Measurements from ENCODE around the gene PTPRE. TPM values are rescaled to one million over a fixed set of nuclear protein-coding genes. Genes with fewer than 3 reads are reported as not detected.
A peak's percentile ranks its signal among the peaks of the same experiment; 100 is the strongest.

The PTPRE gene
- total RNA-seq, 1 experiment from 2014 or later = 20.4 TPM

GRCh38 chr10:128124813-128125403, 218.0 kb downstream of the PTPRE start:
- Histone ChIP-seq H3K9ac (ENCODE audit: low read length) (peak overlapping the region; percentile 97), H3K9me2 (replicated peaks; ENCODE audit: insufficient read depth, low read length) (no peaks in the 10 kb centered on the region), H3K4me3 (ENCODE audit: low read length) (peak overlapping the region; percentile 91), H2AFZ (ENCODE audit: low read length) (no peak overlapping the region), H3K79me2 (ENCODE audit: low read length) (peaks cover 57% of the 10 kb centered on the region), H3K36me3 (ENCODE audit: insufficient read depth, low read length) (peaks cover 33% of the 10 kb centered on the region), H3K9me3 (ENCODE audit: low read length) (no peaks in the 10 kb centered on the region), H4K20me1 (ENCODE audit: insufficient read depth, low read depth, low read length) (peaks cover 9% of the 10 kb centered on the region; the same call in 1 of the 2 replicates), H3K27me3 (ENCODE audit: low read length) (no peaks in the 10 kb centered on the region), H3K4me1 (ENCODE audit: low read length) (peaks cover 40% of the 10 kb centered on the region), H3K27ac (ENCODE audit: low read length) (peak overlapping the region; percentile 65), H3K4me2 (ENCODE audit: low read depth, low read length, poor library complexity, severe bottlenecking) (peak overlapping the region; percentile 89)
- no peak for DNase-seq

GRCh38 chr10:128125416-128125943, 218.6 kb downstream of the PTPRE start:
- Histone ChIP-seq H3K9ac (ENCODE audit: low read length) (peak overlapping the region; percentile 97), H3K9me2 (replicated peaks; ENCODE audit: insufficient read depth, low read length) (no peaks in the 10 kb centered on the region), H3K27ac (ENCODE audit: low read length) (peak overlapping the region; percentile 65), H3K4me1 (ENCODE audit: low read length) (peaks cover 36% of the 10 kb centered on the region), H3K9me3 (ENCODE audit: low read length) (no peaks in the 10 kb centered on the region), H3K36me3 (ENCODE audit: insufficient read depth, low read length) (peaks cover 31% of the 10 kb centered on the region), H3K79me2 (ENCODE audit: low read length) (peaks cover 52% of the 10 kb centered on the region), H3K4me2 (ENCODE audit: low read depth, low read length, poor library complexity, severe bottlenecking) (peak overlapping the region; percentile 89), H3K27me3 (ENCODE audit: low read length) (no peaks in the 10 kb centered on the region), H4K20me1 (ENCODE audit: insufficient read depth, low read depth, low read length) (peaks cover 9% of the 10 kb centered on the region; the same call in 1 of the 2 replicates), H2AFZ (ENCODE audit: low read length) (peak overlapping the region; percentile 49; the same call in 1 of the 2 replicates), H3K4me3 (ENCODE audit: low read length) (peak overlapping the region; percentile 91)
- peak; percentile 74 for DNase-seq

- Histone ChIP-seq H3K79me2 (ENCODE audit: low read length) (peaks cover 46% of the 10 kb centered on the region), H3K4me3 (ENCODE audit: low read length) (peak within 1 kb of the TSS; percentile 91), H3K27ac (ENCODE audit: low read length) (peak within 1 kb of the TSS; percentile 65), H3K9me3 (ENCODE audit: low read length) (no peaks in the 10 kb centered on the region), H3K9me2 (replicated peaks; ENCODE audit: insufficient read depth, low read length) (no peaks in the 10 kb centered on the region), H3K9ac (ENCODE audit: low read length) (peak within 1 kb of the TSS; percentile 97), H4K20me1 (ENCODE audit: insufficient read depth, low read depth, low read length) (peaks cover 9% of the 10 kb centered on the region; the same call in 1 of the 2 replicates), H2AFZ (ENCODE audit: low read length) (peak within 1 kb of the TSS; percentile 99), H3K4me1 (ENCODE audit: low read length) (peaks cover 31% of the 10 kb centered on the region), H3K36me3 (ENCODE audit: insufficient read depth, low read length) (peaks cover 31% of the 10 kb centered on the region), H3K27me3 (ENCODE audit: low read length) (no peaks in the 10 kb centered on the region), H3K4me2 (ENCODE audit: low read depth, low read length, poor library complexity, severe bottlenecking) (peak within 1 kb of the TSS; percentile 98)
- peak; percentile 98 for DNase-seq
These were observed 219.3 kb downstream of the PTPRE start, which contains the start of gene MKI67 for GRCh38 chr10:128125944-128126764. TSS of gene MKI67 (minus strand) at chr10:128126423. CDS start at chr10:128125667, 756 bp downstream.

DNA sequence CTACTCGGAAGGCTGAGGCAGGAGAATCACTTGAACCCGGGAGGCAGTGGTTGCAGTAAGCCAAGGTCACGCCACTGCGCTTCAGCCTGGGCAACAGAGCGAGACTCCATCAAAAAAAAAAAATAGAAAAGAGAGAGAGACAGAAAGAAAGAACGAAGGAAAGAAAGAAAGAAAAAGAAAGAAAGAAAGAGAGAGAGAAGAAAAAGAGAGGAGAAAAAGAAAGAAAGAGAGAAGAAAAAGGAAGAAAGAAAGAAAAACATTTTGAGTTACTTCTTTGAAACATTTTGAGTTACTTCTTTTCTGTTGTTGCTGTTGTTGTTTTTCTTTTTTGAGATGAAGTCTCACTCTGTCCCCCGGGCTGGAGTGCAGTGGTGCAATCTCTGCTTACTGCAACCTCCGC, 221.7 kb downstream of the PTPRE start:
- H3K4me1 ChIP-seq (ENCODE audit: low read length) = peaks cover 24% of the 10 kb centered on the region
- H3K27me3 ChIP-seq (ENCODE audit: low read length) = no peaks in the 10 kb centered on the region
- peaks cover 9% of the 10 kb centered on the region; the same call in 1 of the 2 replicates for H4K20me1 ChIP-seq (ENCODE audit: insufficient read depth, low read depth, low read length)
- no peak overlapping the region for H3K27ac ChIP-seq (ENCODE audit: low read length)
- no peak for DNase-seq
- H3K4me3 ChIP-seq (ENCODE audit: low read length) = no peak overlapping the region
- H3K4me2 ChIP-seq (ENCODE audit: low read depth, low read length, poor library complexity, severe bottlenecking) = no peak overlapping the region
- peaks cover 12% of the 10 kb centered on the region; the same call in 1 of the 2 replicates for H3K36me3 ChIP-seq (ENCODE audit: insufficient read depth, low read length)
- no peak overlapping the region for H3K9ac ChIP-seq (ENCODE audit: low read length)
- peaks cover 26% of the 10 kb centered on the region for H3K79me2 ChIP-seq (ENCODE audit: low read length)
- no peak overlapping the region for H2AFZ ChIP-seq (ENCODE audit: low read length)
- H3K9me3 ChIP-seq (ENCODE audit: low read length) = no peaks in the 10 kb centered on the region
- H3K9me2 ChIP-seq (replicated peaks; ENCODE audit: insufficient read depth, low read length) = no peaks in the 10 kb centered on the region

GRCh38 chr10:128130051-128130450, 223.1 kb downstream of the PTPRE start:
- Histone ChIP-seq H2AFZ (ENCODE audit: low read length) (no peak overlapping the region), H3K9me3 (ENCODE audit: low read length) (no peaks in the 10 kb centered on the region), H3K9ac (ENCODE audit: low read length) (no peak overlapping the region), H3K9me2 (replicated peaks; ENCODE audit: insufficient read depth, low read length) (no peaks in the 10 kb centered on the region), H3K36me3 (ENCODE audit: insufficient read depth, low read length) (no peaks in the 10 kb centered on the region), H3K27me3 (ENCODE audit: low read length) (no peaks in the 10 kb centered on the region), H3K79me2 (ENCODE audit: low read length) (peaks cover 11% of the 10 kb centered on the region), H3K4me3 (ENCODE audit: low read length) (no peak overlapping the region), H3K27ac (ENCODE audit: low read length) (no peak overlapping the region), H3K4me2 (ENCODE audit: low read depth, low read length, poor library complexity, severe bottlenecking) (no peak overlapping the region), H4K20me1 (ENCODE audit: insufficient read depth, low read depth, low read length) (peaks cover 2% of the 10 kb centered on the region; the same call in 1 of the 2 replicates), H3K4me1 (ENCODE audit: low read length) (peaks cover 10% of the 10 kb centered on the region)
- no peak for DNase-seq

Other genes with a start within 250 kb of the PTPRE start
- gene FOXI2, start 169.9 kb upstream of the PTPRE start, total RNA-seq (2014; rRNA removed; shearing (Covaris generic); ENCODE audit: low replicate concordance) = not detected in 2 replicates
- not detected in 2 replicates for gene CLRN3, start 14.2 kb upstream of the PTPRE start, total RNA-seq (2014; rRNA removed; shearing (Covaris generic); ENCODE audit: low replicate concordance)
- gene MKI67, start 219.3 kb downstream of the PTPRE start, total RNA-seq (2014; rRNA removed; shearing (Covaris generic); ENCODE audit: low replicate concordance) = 23.7 and 33.1 TPM in 2 replicates